Fibroblast of lung (primary cell): ENCODE data around the gene DCLRE1C. TPM values are rescaled to one million over a fixed set of nuclear protein-coding genes. Genes with fewer than 3 reads are reported as not detected.
"Not testable (repeated sequence)": the region's sequence is repeated elsewhere in the genome, so short reads cannot be mapped to it uniquely, and the experiment has no call there.

Experiments
- DNase-seq, 2 donors: peaks; one replicate each; pipeline versions ENCODE4 v3.0.0 to v3.0.0-alpha.2; 2010; ENCODE audit warnings: low read depth in 2 of 2
- H2AFZ ChIP-seq: 2 replicates; pipeline ENCODE4 v1.5.1; 2012; ENCODE audit warnings: low read length, control low read depth, inconsistent platforms
- H3K27ac ChIP-seq: 2 replicates; pipeline ENCODE4 v1.5.1; 2011; ENCODE audit warnings: low read length, control low read depth; ENCODE audit not compliant: insufficient read depth
- H3K27me3 ChIP-seq: 2 replicates; pipeline ENCODE4 v1.5.1; 2011; ENCODE audit warnings: mild to moderate bottlenecking, low read length; ENCODE audit not compliant: control insufficient read depth, insufficient read depth
- H3K36me3 ChIP-seq: 2 replicates; pipeline ENCODE4 v1.5.1; 2011; ENCODE audit warnings: low read length; ENCODE audit not compliant: control insufficient read depth, insufficient read depth
- H3K4me1 ChIP-seq: 2 replicates; pipeline ENCODE4 v1.5.1; 2011; ENCODE audit warnings: low read length; ENCODE audit not compliant: control insufficient read depth, insufficient read depth; ENCODE audit errors: extremely low read depth
- H3K4me2 ChIP-seq: 2 replicates; pipeline ENCODE4 v1.5.1; 2011; ENCODE audit warnings: low read length, control low read depth; ENCODE audit not compliant: insufficient read depth; ENCODE audit errors: extremely low read depth
- H3K4me3 ChIP-seq, 4 experiments: fragments of 200-600 bp in 1 of 4; sonication (generic) in 1 of 4; replicated peaks in 1 of 4; 2 replicates each; pipeline ENCODE4 v1.5.1; 2011 to 2016; ENCODE audit warnings: low read length in 4 of 4, low read depth in 3 of 4, mild to moderate bottlenecking in 3 of 4, control low read depth in 2 of 4, inconsistent platforms in 1 of 4, mixed read lengths in 1 of 4; ENCODE audit not compliant: insufficient read depth in 1 of 4; ENCODE audit errors: control extremely low read depth in 1 of 4
- H3K79me2 ChIP-seq: 2 replicates; pipeline ENCODE4 v1.5.1; 2012; ENCODE audit warnings: mild to moderate bottlenecking, low read length, inconsistent platforms; ENCODE audit not compliant: control insufficient read depth, insufficient read depth
- H3K9ac ChIP-seq: 2 replicates; pipeline ENCODE4 v1.5.1; 2011; ENCODE audit warnings: mild to moderate bottlenecking, low read length, control low read depth; ENCODE audit not compliant: insufficient read depth
- H3K9me3 ChIP-seq: 2 replicates; pipeline ENCODE4 v1.5.1; 2012; ENCODE audit warnings: low read depth, low read length; ENCODE audit not compliant: control insufficient read depth, insufficient read depth
- H4K20me1 ChIP-seq: 2 replicates; pipeline ENCODE4 v1.5.1; 2011; ENCODE audit warnings: low read length; ENCODE audit not compliant: control insufficient read depth, insufficient read depth; ENCODE audit errors: extremely low read depth
- EZH2 ChIP-seq: IDR thresholded peaks from 2 replicates; pipeline ENCODE4 v1.5.1; 2012; ENCODE audit warnings: low read length, control low read depth, mild to moderate bottlenecking; ENCODE audit errors: missing control alignments
- polyA plus RNA-seq, 2 donors: library from polyadenylated mRNA; depleted of rRNA in 1 of 2; stranded (reverse) in 1 of 2; unstranded in 1 of 2; fragments of >200 nt; gene quantifications; 2 replicates each; pipeline ENCODE4 v1.2.1, GENCODE V29; 2011 to 2012; ENCODE audit warnings: missing spikeins in 1 of 2
- total RNA-seq: library from RNA; depleted of rRNA; stranded (reverse); fragments of >200 nt; gene quantifications from 2 replicates; pipeline ENCODE4 v1.2.1, GENCODE V29; 2014
- TF ChIP-seq, protein P1 (sequence below), 2 donors: IDR thresholded peaks in 1 of 2; conservative IDR thresholded peaks in 1 of 2; 1 replicate in 1 of 2; 2 replicates in 1 of 2; pipeline ENCODE4 v1.5.1; 2011 to 2012; ENCODE audit warnings: low read length in 2 of 2, control low read depth in 1 of 2, inconsistent platforms in 1 of 2, low read depth in 1 of 2, mild to moderate bottlenecking in 1 of 2

DCLRE1C gene
- total and polyA plus RNA-seq, 2 donors (not counting 1 experiment from before 2014, with no cell fraction given): 8.9 to 13.4 TPM

- no peak for DNase-seq
- Histone ChIP-seq H3K27ac (no peak overlapping the region), H3K4me3 (no peak overlapping the region), H4K20me1 (no peaks in the 10 kb centered on the region), H3K4me2 (no peak overlapping the region), H3K36me3 (no peaks in the 10 kb centered on the region), H3K9me3 (no peaks in the 10 kb centered on the region), H3K9ac (no peak overlapping the region), H3K27me3 (no peaks in the 10 kb centered on the region), H3K79me2 (peaks cover 36% of the 10 kb centered on the region), H3K4me1 (peaks cover 7% of the 10 kb centered on the region), H2AFZ (no peak overlapping the region)
- TF ChIP-seq, protein P1, sequence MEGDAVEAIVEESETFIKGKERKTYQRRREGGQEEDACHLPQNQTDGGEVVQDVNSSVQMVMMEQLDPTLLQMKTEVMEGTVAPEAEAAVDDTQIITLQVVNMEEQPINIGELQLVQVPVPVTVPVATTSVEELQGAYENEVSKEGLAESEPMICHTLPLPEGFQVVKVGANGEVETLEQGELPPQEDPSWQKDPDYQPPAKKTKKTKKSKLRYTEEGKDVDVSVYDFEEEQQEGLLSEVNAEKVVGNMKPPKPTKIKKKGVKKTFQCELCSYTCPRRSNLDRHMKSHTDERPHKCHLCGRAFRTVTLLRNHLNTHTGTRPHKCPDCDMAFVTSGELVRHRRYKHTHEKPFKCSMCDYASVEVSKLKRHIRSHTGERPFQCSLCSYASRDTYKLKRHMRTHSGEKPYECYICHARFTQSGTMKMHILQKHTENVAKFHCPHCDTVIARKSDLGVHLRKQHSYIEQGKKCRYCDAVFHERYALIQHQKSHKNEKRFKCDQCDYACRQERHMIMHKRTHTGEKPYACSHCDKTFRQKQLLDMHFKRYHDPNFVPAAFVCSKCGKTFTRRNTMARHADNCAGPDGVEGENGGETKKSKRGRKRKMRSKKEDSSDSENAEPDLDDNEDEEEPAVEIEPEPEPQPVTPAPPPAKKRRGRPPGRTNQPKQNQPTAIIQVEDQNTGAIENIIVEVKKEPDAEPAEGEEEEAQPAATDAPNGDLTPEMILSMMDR (conservative IDR thresholded peaks at IDR 0.05 in 1 of 2, IDR thresholded peaks at IDR 0.05 in 1 of 2; ENCODE audit: low read depth in 1 of 2, low read length in 2 of 2): no peak
Measured at GRCh38 chr10:14875941-14876340, 78.0 kb downstream of the DCLRE1C start.

GRCh38 chr10:14873090-14873760, 80.7 kb downstream of the DCLRE1C start:
- Histone ChIP-seq H3K4me2 (peak overlapping the region; percentile 51), H3K4me1 (peaks cover 7% of the 10 kb centered on the region), H3K9ac (no peak overlapping the region), H2AFZ (no peak overlapping the region), H3K4me3 (no peak overlapping the region), H3K9me3 (no peaks in the 10 kb centered on the region), H3K79me2 (peaks cover 20% of the 10 kb centered on the region), H3K36me3 (no peaks in the 10 kb centered on the region), H3K27ac (no peak overlapping the region), H3K27me3 (no peaks in the 10 kb centered on the region), H4K20me1 (no peaks in the 10 kb centered on the region)
- peak; percentile 34 to 82 for DNase-seq
- TF ChIP-seq, protein P1 (conservative IDR thresholded peaks at IDR 0.05 in 1 of 2, IDR thresholded peaks at IDR 0.05 in 1 of 2; ENCODE audit: low read depth in 1 of 2, low read length in 2 of 2): no peak
- TF ChIP-seq EZH2: no peak

DNA sequence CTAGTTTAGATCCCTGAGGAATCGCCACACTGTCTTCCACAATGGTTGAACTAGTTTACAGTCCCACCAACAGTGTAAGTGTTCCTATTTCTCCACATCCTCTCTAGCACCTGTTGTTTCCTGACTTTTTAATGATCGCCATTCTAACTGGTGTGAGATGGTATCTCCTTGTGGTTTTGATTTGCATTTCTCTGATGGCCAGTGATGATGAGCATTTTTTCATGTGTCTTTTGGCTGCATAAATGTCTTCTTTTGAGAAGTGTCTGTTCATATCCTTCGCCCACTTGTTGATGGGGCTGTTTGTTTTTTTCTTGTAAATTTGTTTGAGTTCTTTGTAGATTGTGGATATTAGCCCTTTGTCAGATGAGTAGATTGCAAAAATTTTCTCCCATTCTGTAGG, 89.0 kb downstream of the DCLRE1C start:
- H3K4me3 ChIP-seq, H3K4me2 ChIP-seq, H3K27ac ChIP-seq, DNase-seq, H2AFZ ChIP-seq, H3K4me1 ChIP-seq, H3K9me3 ChIP-seq, H3K27me3 ChIP-seq, H3K36me3 ChIP-seq, H4K20me1 ChIP-seq, H3K9ac ChIP-seq, H3K79me2 ChIP-seq: not testable (repeated sequence)

- not testable (repeated sequence) for H3K4me3 ChIP-seq, H2AFZ ChIP-seq, H3K27me3 ChIP-seq, H3K27ac ChIP-seq, H3K36me3 ChIP-seq, H4K20me1 ChIP-seq, H3K9me3 ChIP-seq, H3K4me2 ChIP-seq, H3K79me2 ChIP-seq, H3K4me1 ChIP-seq, DNase-seq, H3K9ac ChIP-seq
Measured at GRCh38 chr10:14864466-14864865, 89.4 kb downstream of the DCLRE1C start.
